Lower leg skin (tissue), 3 donors: ENCODE data around the gene SNTN.

ENCODE experiments used
- POLR2A ChIP-seq, 2 donors: fragments of 450-650 bp; IDR thresholded peaks; one replicate each; pipeline ENCODE4 v1.6.1; 2016 to 2017; ENCODE audit warnings: antibody characterized with exemption in 2 of 2, mild to moderate bottlenecking in 1 of 2, moderate library complexity in 1 of 2
- TF ChIP-seq, protein P1 (sequence below), 3 donors: fragments of 450-650 bp; IDR thresholded peaks; one replicate each; pipeline ENCODE4 v1.5.1; 2016; ENCODE audit warnings: antibody characterized with exemption in 3 of 3, mild to moderate bottlenecking in 3 of 3, moderate library complexity in 2 of 3

DNA sequence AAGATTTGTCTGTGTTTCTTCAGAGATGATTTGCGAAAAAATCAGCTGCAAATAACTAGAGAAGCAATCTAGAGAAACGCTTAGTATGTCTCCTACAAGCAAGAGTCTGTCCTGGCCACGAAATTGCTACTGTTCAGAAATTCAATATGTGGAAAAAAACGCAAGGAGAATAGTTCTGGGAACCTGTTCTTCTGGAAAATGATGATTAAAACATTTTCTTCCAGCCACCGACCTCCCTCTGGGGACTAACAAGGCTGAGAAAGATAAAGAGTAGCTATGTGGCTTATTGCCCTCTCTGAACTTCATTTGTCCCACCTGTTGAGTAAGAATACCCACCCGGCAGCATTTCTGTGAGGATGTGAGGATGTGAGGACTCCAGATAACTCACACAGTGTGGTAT lies 31.6 kb downstream of the SNTN start:
- TF ChIP-seq, protein P1, sequence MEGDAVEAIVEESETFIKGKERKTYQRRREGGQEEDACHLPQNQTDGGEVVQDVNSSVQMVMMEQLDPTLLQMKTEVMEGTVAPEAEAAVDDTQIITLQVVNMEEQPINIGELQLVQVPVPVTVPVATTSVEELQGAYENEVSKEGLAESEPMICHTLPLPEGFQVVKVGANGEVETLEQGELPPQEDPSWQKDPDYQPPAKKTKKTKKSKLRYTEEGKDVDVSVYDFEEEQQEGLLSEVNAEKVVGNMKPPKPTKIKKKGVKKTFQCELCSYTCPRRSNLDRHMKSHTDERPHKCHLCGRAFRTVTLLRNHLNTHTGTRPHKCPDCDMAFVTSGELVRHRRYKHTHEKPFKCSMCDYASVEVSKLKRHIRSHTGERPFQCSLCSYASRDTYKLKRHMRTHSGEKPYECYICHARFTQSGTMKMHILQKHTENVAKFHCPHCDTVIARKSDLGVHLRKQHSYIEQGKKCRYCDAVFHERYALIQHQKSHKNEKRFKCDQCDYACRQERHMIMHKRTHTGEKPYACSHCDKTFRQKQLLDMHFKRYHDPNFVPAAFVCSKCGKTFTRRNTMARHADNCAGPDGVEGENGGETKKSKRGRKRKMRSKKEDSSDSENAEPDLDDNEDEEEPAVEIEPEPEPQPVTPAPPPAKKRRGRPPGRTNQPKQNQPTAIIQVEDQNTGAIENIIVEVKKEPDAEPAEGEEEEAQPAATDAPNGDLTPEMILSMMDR (IDR thresholded peaks at IDR 0.05): no peak
- TF ChIP-seq POLR2A (IDR thresholded peaks at IDR 0.05): no peak
